ENCODE results near the gene PITRM1.

- TF ChIP-seq CTCF (IDR thresholded peaks at IDR 0.05) (no peak), SMAD4 (CRISPR knock-in tag; IDR thresholded peaks at IDR 0.05) (no peak)
Measured at GRCh38 chr10:3210251-3210877, 37.8 kb upstream of the PITRM1 start.
